ENCODE data around the gene BICDL1.

- no peak for TF ChIP-seq POLR2A (IDR thresholded peaks at IDR 0.05)
- TF ChIP-seq, protein P1, sequence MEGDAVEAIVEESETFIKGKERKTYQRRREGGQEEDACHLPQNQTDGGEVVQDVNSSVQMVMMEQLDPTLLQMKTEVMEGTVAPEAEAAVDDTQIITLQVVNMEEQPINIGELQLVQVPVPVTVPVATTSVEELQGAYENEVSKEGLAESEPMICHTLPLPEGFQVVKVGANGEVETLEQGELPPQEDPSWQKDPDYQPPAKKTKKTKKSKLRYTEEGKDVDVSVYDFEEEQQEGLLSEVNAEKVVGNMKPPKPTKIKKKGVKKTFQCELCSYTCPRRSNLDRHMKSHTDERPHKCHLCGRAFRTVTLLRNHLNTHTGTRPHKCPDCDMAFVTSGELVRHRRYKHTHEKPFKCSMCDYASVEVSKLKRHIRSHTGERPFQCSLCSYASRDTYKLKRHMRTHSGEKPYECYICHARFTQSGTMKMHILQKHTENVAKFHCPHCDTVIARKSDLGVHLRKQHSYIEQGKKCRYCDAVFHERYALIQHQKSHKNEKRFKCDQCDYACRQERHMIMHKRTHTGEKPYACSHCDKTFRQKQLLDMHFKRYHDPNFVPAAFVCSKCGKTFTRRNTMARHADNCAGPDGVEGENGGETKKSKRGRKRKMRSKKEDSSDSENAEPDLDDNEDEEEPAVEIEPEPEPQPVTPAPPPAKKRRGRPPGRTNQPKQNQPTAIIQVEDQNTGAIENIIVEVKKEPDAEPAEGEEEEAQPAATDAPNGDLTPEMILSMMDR (IDR thresholded peaks at IDR 0.05), result no peak
Observed at GRCh38 chr12:120032242-120032641, 43.2 kb downstream of the BICDL1 start.
